OCI-LY1 (cell line): Measurements from ENCODE around the gene BSG.

Source experiments
- CTCF ChIP-seq: fragments of 200-600 bp; sonication (generic), shearing (Covaris generic); IDR thresholded peaks from 2 replicates; pipeline ENCODE4 v1.5.1; 2017; ENCODE audit warnings: mild to moderate bottlenecking, antibody characterized with exemption, low read length, moderate library complexity, mixed read lengths
- EZH2 ChIP-seq: fragments of 200-600 bp; sonication (generic), shearing (Covaris generic); IDR thresholded peaks from 2 replicates; pipeline ENCODE4 v1.8.0; 2017; ENCODE audit warnings: borderline replicate concordance, mixed run types, mild to moderate bottlenecking, antibody characterized with exemption, low read length, moderate library complexity, mixed read lengths

DNA sequence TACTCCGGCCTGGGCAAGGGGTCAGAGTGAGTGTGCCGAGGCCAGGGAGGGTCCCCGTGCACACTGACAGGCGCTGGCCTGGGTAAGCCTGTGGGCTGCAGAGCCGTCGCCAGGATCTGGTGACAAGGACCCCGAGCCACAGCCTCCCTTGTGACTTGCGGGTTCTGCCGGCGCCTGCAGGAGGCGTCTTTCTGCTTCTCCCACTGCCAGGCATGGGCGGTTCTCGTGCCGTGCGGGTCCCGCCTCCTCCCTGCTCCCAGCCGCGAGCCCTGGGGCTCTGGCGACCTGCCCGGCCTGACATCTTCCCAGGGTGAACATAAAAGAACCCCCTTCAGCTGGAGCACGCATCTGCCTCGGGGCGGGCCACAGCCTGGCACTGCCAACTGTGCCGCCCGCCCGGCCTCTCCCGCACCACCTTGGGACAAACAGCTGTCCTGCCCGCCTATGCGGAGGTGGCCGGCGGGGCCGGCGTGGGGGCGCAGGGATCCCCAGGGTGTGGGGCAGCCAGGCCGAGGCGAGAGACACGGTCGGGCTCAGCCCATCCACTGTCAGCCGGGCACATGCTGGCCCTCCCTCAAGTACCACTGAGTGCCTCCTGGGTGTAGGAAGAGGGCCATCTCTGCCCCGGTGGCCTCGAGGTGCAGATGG is 15.8 kb downstream of the BSG start:
- TF ChIP-seq CTCF (peak; percentile 50), EZH2 (no peak)
